ENCODE data around the gene SKA2. TPM values are rescaled to one million over a fixed set of nuclear protein-coding genes. Genes with fewer than 3 reads are reported as not detected.

Gene SKA2
- total RNA-seq, 4 donors from 2014 or later, result 4.0 to 33.0 (median 12.6) TPM

DNA sequence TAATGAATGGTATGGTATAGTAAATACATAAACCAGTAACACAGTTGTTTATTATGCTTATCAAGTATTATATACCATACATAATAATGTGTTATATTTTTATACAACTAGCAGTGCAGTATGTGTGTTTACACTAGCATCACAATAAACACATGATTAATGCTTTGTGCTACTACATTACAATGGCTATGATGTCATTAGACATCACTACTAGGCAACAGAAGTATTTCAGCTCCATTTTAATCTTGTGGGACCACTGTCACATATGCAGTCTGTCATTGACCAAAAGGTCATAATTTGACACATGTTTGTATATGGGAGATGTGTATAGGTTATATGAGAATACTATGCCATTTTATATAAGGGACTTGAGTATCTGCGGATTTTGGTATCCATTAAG lies 81.0 kb downstream of the SKA2 start:
- Histone ChIP-seq H3K27me3 (no peaks in the 10 kb centered on the region), H3K36me3 (peaks cover 0 to 61% (median 0%) of the 10 kb centered on the region in 3 donors), H3K4me3 (no peak overlapping the region), H3K4me1 (no peaks in the 10 kb centered on the region), H3K27ac (no peak overlapping the region), H3K9me3 (no peaks in the 10 kb centered on the region)
- no peak for DNase-seq
- no peak for TF ChIP-seq CTCF (IDR thresholded peaks at IDR 0.05)
- TF ChIP-seq POLR2A (IDR thresholded peaks at IDR 0.05), result no peak

GRCh38 chr17:59069856-59070255 lies 85.1 kb downstream of the SKA2 start:
- Histone ChIP-seq H3K36me3 (peaks cover 0 to 46% (median 0%) of the 10 kb centered on the region in 3 donors), H3K4me1 (no peaks in the 10 kb centered on the region), H3K27ac (no peak overlapping the region), H3K9me3 (no peaks in the 10 kb centered on the region), H3K4me3 (no peak overlapping the region), H3K27me3 (no peaks in the 10 kb centered on the region)
- no peak for DNase-seq
- TF ChIP-seq POLR2A (IDR thresholded peaks at IDR 0.05) (no peak), CTCF (IDR thresholded peaks at IDR 0.05) (no peak)

DNA sequence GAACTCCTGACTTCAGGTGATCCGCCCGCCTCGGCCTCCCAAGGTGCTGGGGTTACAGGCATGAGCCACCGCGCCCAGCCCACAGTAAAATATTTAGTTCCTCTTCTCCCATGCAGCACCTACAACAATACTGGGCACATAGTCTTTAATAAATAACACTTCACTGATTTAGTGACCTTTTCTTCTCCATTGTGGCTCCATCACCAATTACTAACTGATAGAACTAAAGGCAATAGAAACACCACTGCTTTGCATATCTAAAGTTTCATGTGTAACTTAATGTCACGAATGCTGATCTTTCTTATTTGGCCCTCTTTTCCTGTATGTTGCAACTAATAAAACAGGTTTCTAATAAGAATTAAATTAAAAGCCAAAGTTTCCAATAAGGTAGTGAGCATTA lies 87.2 kb downstream of the SKA2 start:
- no peaks in the 10 kb centered on the region for H3K4me1 ChIP-seq
- DNase-seq, result no peak
- H3K9me3 ChIP-seq, result no peaks in the 10 kb centered on the region
- no peaks in the 10 kb centered on the region for H3K27me3 ChIP-seq
- no peak overlapping the region for H3K4me3 ChIP-seq
- TF ChIP-seq POLR2A (IDR thresholded peaks at IDR 0.05) (no peak), CTCF (IDR thresholded peaks at IDR 0.05) (no peak)
- H3K27ac ChIP-seq, result no peak overlapping the region
- H3K36me3 ChIP-seq, result peaks cover 0 to 41% (median 0%) of the 10 kb centered on the region in 3 donors

GRCh38 chr17:59067340-59067739 lies 87.6 kb downstream of the SKA2 start:
- Histone ChIP-seq H3K9me3 (no peaks in the 10 kb centered on the region), H3K4me1 (no peaks in the 10 kb centered on the region), H3K27me3 (no peaks in the 10 kb centered on the region), H3K36me3 (peaks cover 0 to 43% (median 0%) of the 10 kb centered on the region in 3 donors), H3K27ac (no peak overlapping the region), H3K4me3 (no peak overlapping the region)
- DNase-seq, result no peak
- TF ChIP-seq POLR2A (IDR thresholded peaks at IDR 0.05) (no peak), CTCF (IDR thresholded peaks at IDR 0.05) (no peak)

DNA sequence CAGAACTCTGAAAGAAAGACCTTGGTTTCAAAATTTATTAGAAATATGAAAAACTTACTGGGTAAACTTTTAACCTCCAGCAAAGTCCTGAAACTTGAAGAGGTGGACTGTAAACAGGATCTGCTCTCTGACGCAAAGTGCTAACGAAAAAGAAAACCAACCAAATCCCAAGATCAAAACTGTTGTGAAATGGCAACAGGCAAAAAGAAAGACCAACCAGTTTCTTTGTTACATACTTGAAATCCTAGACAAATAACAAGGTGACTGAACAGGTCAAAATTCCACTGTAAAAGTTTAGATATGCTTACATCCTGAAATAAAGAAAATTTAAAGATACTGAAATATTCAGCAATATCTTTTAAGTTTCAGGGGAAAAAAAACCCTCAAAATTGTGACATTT lies 92.5 kb downstream of the SKA2 start:
- DNase-seq, result no peak
- no peak for TF ChIP-seq POLR2A (IDR thresholded peaks at IDR 0.05)

More for the DNA sequence above, 92.5 kb downstream of the SKA2 start:
- H3K4me3 ChIP-seq, result no peak overlapping the region
- H3K36me3 ChIP-seq, result peaks cover 0 to 40% (median 0%) of the 10 kb centered on the region in 3 donors
- H3K4me1 ChIP-seq, result no peaks in the 10 kb centered on the region
- H3K27ac ChIP-seq, result no peak overlapping the region
- H3K9me3 ChIP-seq, result no peaks in the 10 kb centered on the region
- H3K27me3 ChIP-seq, result no peaks in the 10 kb centered on the region

Small RNAs within 50 kb of the gene (small RNA-seq; reads per million reads assigned to genes)
- gene MIR301A, result 1.4 to 7.3 reads per million in 2 donors
- 4.0 to 14.2 reads per million in 2 donors for gene MIR454
- 0 reads per million in 2 donors for gene RNU2-58P

Other genes with a start within 250 kb of the SKA2 start
- 10 to 100 TPM in 3 of 4 donors, 1 to 10 TPM in 1; 9.8 to 31.4 (median 14.7) TPM for gene TRIM37, start 48.3 kb downstream of the SKA2 start, total RNA-seq
- 1 to 10 TPM; 1.5 to 4.1 (median 2.2) TPM for gene PRR11, start 560 bp upstream of the SKA2 start, total RNA-seq
- gene SMG8, start 54.8 kb upstream of the SKA2 start, total RNA-seq, result 10 to 100 TPM in 1 of 4 donors, 1 to 10 TPM in 3; 8.2 to 10.3 (median 9.3) TPM
- gene GDPD1, start 65.3 kb upstream of the SKA2 start, total RNA-seq, result 10 to 100 TPM in 2 of 4 donors, 1 to 10 TPM in 1, not detected in 1; 9.3 to 14.5 (median 13.0) TPM
- 10 to 100 TPM; 16.5 to 24.1 (median 21.8) TPM for gene YPEL2, start 176.5 kb upstream of the SKA2 start, total RNA-seq

Measured in Peyer's patch (tissue), 4 donors.